Astrocyte (in vitro differentiated cells and primary cell): Measurements from ENCODE around the gene ICAM1.

Experiments
- CTCF ChIP-seq: IDR thresholded peaks from 2 replicates; pipeline ENCODE4 v1.5.1; 2011; ENCODE audit warnings: low read depth, mild to moderate bottlenecking, inconsistent platforms, low read length, moderate library complexity; ENCODE audit not compliant: insufficient read depth
- EZH2 ChIP-seq: IDR thresholded peaks from 2 replicates; pipeline ENCODE4 v1.6.1; 2012; ENCODE audit warnings: mild to moderate bottlenecking, low read length, inconsistent platforms; ENCODE audit not compliant: insufficient read depth

GRCh38 chr19:10228393-10228792 is 42.5 kb upstream of the ICAM1 start:
- no peak for TF ChIP-seq CTCF
- TF ChIP-seq EZH2, result no peak
